GM18520 (cell line): ENCODE measurements around the gene TEKTIP1.
"Not testable (repeated sequence)": the region's sequence is repeated elsewhere in the genome, so short reads cannot be mapped to it uniquely, and the experiment has no call there.

Source experiments
- ATAC-seq: cut with Tn5 transposase; IDR thresholded peaks from one replicate; pipeline ENCODE4 v1.9.1; 2021; ENCODE audit not compliant: unreplicated experiment

The TEKTIP1 gene

DNA sequence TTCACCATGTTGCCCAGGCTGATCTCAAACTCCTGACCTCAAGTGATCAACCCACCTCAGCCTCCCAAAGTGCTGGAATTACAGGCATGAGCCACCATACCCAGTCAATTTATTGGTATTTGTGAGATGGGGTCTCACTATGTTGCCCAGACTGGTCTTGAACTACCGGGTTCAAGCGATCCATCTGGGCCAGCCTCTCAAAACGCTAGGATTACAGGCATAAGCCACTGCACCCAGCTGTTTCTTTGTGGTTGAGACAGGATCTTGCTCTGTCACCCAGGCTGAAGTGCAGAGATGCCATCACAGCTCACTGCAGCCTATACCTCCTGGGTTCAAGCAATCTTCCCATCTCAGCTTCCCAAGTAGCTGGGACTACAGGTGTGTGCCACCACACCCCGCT, 42.8 kb downstream of the TEKTIP1 start:
- not testable (repeated sequence) for ATAC-seq

DNA sequence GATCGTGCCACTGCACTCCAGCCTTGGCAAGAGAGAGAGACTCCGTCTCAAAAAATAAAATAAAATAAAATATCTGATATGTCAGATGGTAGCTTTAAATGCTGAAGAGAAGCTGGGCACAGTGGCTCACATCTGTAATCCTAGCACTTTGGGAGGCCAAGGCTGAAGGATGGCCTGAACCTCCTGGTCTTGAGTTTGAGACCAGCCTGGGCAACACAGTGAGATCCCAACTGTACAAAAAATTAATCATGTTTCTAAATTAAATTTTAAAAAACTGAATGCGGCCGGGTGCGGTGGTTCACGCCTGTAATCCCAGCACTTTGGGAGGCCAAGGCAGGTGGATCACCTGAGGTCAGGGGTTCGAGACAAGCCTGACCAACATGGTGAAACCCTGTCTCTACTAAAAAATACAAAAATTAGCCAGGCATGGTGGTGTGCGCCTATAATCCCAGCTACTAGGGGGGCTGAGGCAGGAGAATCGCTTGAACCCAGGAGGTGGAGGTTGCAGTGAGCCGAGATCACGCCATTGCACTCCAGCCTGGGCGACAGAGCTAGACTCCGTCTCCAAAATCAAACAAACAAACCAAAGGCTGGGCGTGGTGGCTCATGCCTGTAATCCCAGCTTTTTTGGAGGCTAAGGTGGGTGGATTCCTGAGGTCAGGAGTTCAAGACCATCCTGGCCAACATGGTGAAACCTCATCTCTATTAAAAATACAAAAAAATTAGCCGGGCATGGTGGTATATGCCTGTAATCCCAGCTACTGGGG, 45.2 kb downstream of the TEKTIP1 start:
- not testable (repeated sequence) for ATAC-seq

DNA sequence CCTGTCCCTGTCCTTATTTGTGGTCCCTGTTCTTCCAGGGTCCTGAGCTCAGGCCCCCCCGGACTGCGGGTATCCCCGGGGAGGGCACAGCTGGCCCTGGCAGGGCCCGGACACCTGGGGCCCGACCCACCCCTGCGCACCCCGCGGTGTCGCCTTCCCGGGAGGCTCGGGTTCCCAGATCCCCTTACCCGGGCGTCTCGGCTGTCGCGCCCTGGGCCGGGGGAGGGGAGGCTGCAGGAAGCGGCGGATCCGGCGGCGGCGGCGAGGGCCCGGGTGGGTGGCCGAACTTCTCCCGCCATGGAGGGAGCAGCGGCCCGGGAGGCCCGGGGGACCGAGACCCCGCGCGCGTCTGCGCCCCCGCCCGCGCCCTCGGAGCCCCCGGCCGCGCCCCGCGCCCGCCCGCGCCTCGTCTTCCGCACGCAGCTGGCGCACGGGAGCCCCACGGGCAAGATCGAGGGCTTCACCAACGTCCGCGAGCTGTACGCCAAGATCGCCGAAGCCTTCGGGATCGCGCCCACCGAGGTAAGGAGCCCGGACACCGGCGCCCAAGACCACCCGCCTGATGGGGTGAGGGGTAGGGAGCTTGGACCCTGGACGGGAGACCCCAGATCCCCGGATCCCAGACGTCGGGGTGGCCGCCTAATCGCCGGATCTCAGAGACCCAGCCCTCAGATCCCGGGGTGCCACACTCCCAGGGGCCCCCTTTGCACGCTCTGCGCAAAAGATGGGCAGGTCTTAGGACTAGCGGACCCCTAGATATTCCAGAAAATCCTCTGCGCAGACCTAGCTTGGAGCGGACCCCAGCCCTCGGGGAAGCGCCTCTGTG, 46.5 kb downstream of the TEKTIP1 start, which contains the start of gene GIPC3:
GIPC3 (plus strand) TSS at position 178 of the 826 bp plus-strand sequence; CDS start at position 298, 120 bp downstream.
- no peak for ATAC-seq

DNA sequence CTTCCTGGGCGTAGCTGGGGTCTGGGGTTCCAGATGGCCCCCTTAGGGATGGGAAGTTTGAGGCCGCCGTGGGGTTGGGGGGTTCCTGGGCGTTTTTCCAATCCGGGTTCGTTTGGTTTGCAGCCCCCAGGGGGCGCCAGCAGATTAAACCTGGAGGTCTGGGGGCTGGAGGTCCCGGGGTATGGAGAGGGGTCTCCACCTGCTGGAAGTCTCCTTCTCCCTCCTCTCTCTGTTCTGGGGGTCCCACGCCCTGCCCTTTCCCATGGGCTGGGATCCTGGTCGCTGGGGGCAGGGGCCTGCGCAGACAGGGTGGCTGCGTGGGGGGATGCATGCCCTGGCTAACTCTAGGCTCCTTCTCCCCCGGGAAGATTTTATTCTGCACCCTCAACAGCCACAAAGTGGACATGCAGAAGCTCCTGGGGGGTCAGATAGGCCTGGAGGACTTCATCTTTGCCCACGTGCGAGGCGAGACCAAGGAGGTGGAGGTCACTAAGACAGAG, 47.2 kb downstream of the TEKTIP1 start:
- no peak for ATAC-seq

DNA sequence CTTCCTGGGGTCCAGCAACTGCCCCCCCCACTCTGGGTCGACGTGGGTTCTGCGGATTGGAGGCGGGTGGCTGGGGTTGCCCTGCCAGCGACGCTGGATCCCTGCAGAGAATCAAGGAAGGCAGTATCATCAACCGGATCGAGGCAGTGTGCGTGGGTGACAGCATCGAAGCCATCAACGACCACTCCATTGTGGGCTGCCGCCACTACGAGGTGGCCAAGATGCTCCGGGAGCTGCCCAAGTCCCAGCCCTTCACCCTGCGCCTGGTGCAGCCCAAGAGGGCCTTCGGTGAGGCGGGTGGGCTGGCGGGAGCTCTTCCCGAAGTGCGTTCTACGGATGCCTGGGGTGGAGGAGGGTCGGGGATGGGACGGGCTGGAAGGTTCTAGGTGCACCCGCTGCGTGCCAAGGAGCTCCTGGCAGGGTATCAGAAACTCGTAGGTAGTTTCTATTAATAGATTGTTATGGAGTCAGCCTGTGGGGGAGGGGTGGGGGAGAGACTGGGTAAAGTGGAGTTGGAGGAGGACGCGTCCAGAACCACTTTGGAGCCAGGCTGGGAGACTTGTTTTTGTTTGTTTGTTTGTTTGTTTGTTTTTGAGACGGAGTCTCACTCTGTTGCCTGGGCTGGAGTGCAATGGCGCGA, 47.9 kb downstream of the TEKTIP1 start:
- ATAC-seq: no peak

DNA sequence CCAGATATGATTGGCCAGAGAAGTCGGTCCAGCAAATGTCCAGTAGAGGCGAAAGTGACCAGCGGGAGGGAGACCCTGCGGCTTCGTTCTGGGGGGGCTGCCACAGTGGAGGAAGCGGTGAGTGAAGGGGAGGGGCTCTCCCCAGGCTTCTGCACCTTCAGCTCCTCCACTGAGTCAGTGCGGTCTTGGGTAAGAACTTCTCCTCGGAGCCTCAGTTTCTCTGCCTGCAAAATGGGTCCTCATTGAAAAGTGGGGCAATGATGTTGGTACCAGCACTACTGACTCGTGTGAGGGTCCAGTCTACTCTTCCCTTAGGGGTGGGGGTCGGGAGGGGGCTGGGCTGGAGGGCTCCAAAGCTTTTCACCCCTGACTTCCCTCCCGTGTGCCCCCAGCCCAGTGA, 50.5 kb downstream of the TEKTIP1 start:
- ATAC-seq: no peak

DNA sequence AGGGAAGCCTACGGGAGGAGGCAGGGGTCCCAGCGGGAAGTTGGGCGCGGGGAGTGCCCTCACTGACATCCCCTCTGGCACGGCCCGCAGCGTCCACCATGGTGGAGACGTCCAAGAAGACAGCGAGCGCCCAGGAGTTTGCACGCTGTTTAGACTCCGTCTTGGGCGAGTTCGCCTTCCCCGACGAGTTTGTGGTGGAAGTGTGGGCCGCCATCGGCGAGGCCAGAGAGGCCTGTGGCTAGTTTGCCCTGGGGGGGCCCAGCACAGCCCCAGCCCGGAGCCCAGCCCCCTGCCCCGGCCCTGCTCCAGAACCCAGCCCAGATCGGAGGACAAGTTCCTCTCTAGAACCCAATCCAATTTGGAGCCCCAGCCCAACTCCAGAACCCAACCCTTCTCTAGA, 51.0 kb downstream of the TEKTIP1 start:
- no peak for ATAC-seq

DNA sequence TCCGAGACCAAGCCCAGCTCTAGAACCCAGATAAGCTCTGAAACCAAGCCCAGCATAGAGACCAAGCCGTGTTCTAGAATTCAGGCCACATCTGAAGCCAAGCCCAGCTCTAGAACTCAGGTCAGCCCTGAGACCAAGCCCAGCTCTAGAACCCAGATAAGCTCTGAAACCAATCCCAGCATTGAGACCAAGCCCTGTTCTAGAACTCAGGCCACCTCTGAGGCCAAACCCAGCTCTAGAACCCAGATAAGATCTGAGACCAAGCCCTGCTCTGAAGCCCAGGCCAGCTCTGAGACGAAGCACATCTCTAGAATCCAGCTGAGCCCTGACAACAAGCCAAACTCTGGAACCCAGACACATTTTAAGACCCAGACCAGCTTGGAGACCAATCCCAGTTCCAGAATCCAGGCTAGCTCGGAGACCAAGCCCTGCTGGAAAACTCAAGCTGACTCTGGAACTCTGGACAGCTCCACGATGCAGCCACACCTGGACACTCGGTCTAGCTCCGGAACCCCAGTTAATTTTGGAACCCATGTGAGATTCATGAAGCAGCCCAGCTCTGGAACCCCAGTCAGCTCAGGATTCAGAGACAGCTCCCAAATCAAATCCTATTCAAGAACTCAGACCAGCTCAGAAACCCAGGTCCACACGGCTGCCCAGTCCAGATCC, 52.2 kb downstream of the TEKTIP1 start:
- ATAC-seq: no peak

DNA sequence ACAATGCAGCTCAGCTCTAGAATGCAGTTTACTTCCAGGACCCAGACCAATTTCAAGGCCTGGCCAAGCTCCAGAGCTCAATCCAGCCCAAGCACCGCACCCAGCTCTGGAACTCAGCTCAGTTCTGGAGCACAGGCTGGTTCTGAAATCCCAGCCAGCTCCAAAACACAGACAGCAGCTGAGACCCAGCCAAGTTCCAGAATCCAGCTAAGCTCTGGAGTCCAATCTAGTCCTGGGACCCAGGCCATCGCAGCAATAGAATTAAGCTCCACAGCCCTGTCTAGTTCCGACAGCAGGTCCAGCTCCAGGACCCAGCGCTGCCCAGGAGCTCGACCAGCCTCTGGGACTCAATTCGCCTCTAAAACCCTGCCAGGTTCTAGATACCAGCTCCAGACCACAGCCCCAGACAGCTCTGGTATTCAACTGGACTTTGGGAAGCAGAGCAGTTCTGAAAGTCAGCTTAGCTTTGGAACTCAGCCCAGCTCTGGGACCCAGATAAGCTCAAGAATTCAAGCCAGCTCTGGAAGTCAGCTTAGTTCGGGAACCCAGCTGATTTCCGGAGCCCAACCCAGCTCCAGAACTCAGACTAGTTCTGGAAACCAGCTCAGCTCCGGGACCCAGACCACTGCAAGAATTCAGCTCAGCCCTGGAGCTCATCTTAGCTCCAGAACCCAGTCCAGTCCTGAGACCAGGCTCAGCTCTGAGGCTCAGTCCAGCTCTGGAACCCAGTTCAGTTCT, 53.1 kb downstream of the TEKTIP1 start:
- ATAC-seq: no peak

DNA sequence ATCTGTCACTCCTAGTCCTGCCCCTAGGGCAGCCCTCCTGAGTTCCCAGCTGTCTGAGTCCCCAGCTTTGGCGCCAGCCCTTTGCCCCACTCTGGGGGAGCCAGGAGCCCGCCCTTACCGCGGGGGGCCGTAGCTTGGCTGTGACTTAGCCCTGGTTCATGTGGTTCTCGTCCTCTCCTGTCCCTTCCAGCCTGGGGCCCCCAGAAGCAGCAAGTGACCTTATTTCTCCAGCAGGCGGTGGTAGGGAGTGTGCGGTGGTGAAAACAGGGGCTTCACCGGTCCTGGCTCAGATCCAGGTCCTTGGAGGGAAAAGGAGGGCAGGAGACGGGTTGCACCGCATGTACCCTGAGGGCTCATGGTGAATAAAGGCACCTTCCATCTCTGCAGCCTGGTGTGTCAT, 54.2 kb downstream of the TEKTIP1 start:
- no peak for ATAC-seq
